GM21786 (cell line): ENCODE measurements around the gene SLC25A36.

Experiments used
- ATAC-seq: cut with Tn5 transposase; IDR thresholded peaks from one replicate; pipeline ENCODE4 v1.9.1; 2021; ENCODE audit not compliant: unreplicated experiment

SLC25A36 gene

GRCh38 chr3:140941434-140942220, at the start of gene SLC25A36:
Gene SLC25A36, plus strand, starts transcription at chr3:140941836. Its CDS starts 219 bp downstream, at chr3:140942055.
- ATAC-seq = peak; percentile 98

GRCh38 chr3:140896997-140897396, 44.6 kb upstream of the SLC25A36 start:
- ATAC-seq = no peak

GRCh38 chr3:140898340-140899180, 43.1 kb upstream of the SLC25A36 start:
- ATAC-seq = no peak

- no peak for ATAC-seq
Observed at GRCh38 chr3:140899363-140899762, 42.3 kb upstream of the SLC25A36 start.

GRCh38 chr3:140902791-140903190, 38.8 kb upstream of the SLC25A36 start:
- no peak for ATAC-seq

- ATAC-seq = no peak
Observed at GRCh38 chr3:140903196-140903595, 38.4 kb upstream of the SLC25A36 start.

GRCh38 chr3:140904521-140904920, 37.1 kb upstream of the SLC25A36 start:
- ATAC-seq = no peak

- ATAC-seq = no peak
Observed at GRCh38 chr3:140905559-140905958, 36.1 kb upstream of the SLC25A36 start.

- ATAC-seq = no peak
Observed at GRCh38 chr3:140906785-140907184, 34.9 kb upstream of the SLC25A36 start.

GRCh38 chr3:140910860-140911259, 30.8 kb upstream of the SLC25A36 start:
- ATAC-seq = no peak

GRCh38 chr3:140911822-140912221, 29.8 kb upstream of the SLC25A36 start:
- no peak for ATAC-seq

- ATAC-seq = no peak
Observed at GRCh38 chr3:140913728-140914127, 27.9 kb upstream of the SLC25A36 start.

- ATAC-seq = no peak
Observed at GRCh38 chr3:140914384-140914945, 27.2 kb upstream of the SLC25A36 start.

- ATAC-seq = no peak
Observed at GRCh38 chr3:140916603-140917002, 25.0 kb upstream of the SLC25A36 start.

GRCh38 chr3:140917772-140918171, 23.9 kb upstream of the SLC25A36 start:
- ATAC-seq = no peak

GRCh38 chr3:140920029-140920428, 21.6 kb upstream of the SLC25A36 start:
- ATAC-seq = no peak

GRCh38 chr3:140922634-140923033, 19.0 kb upstream of the SLC25A36 start:
- ATAC-seq = peak; percentile 48

GRCh38 chr3:140924097-140924873, 17.4 kb upstream of the SLC25A36 start:
- no peak for ATAC-seq

GRCh38 chr3:140927279-140928069, 14.2 kb upstream of the SLC25A36 start:
- no peak for ATAC-seq

- ATAC-seq = no peak
Observed at GRCh38 chr3:140929446-140929845, 12.2 kb upstream of the SLC25A36 start.
